Measurements from ENCODE around the gene ZNF366.

ZNF366 gene

GRCh38 chr5:72550595-72550994 is 43.4 kb upstream of the ZNF366 start:
- H3K4me1 ChIP-seq: no peaks in the 10 kb centered on the region
- no peaks in the 10 kb centered on the region for H3K9me3 ChIP-seq
- DNase-seq: no peak
- no peak for TF ChIP-seq CTCF (IDR thresholded peaks at IDR 0.05; ENCODE audit: low read depth, low read length)
- no peak overlapping the region for H3K4me3 ChIP-seq (ENCODE audit: low read depth, low read length)
- no peaks in the 10 kb centered on the region for H3K36me3 ChIP-seq
- no peaks in the 10 kb centered on the region for H3K27me3 ChIP-seq

GRCh38 chr5:72543811-72544210 is 36.6 kb upstream of the ZNF366 start:
- Histone ChIP-seq H3K4me3 (ENCODE audit: low read depth, low read length) (no peak overlapping the region), H3K36me3 (no peaks in the 10 kb centered on the region), H3K9me3 (no peaks in the 10 kb centered on the region), H3K4me1 (peaks cover 11% of the 10 kb centered on the region), H3K27me3 (no peaks in the 10 kb centered on the region)
- no peak for DNase-seq
- no peak for TF ChIP-seq CTCF (IDR thresholded peaks at IDR 0.05; ENCODE audit: low read depth, low read length)

- no peak overlapping the region for H3K4me3 ChIP-seq (ENCODE audit: low read depth, low read length)
- peaks cover 11% of the 10 kb centered on the region for H3K4me1 ChIP-seq
- TF ChIP-seq CTCF (IDR thresholded peaks at IDR 0.05; ENCODE audit: low read depth, low read length): no peak
- no peaks in the 10 kb centered on the region for H3K36me3 ChIP-seq
- no peaks in the 10 kb centered on the region for H3K27me3 ChIP-seq
- H3K9me3 ChIP-seq: no peaks in the 10 kb centered on the region
- no peak for DNase-seq
These were observed 36.2 kb upstream of the ZNF366 start for GRCh38 chr5:72543365-72543764.

GRCh38 chr5:72542695-72543094 is 35.5 kb upstream of the ZNF366 start:
- DNase-seq: no peak
- Histone ChIP-seq H3K4me3 (ENCODE audit: low read depth, low read length) (no peak overlapping the region), H3K4me1 (peaks cover 11% of the 10 kb centered on the region), H3K36me3 (no peaks in the 10 kb centered on the region), H3K9me3 (no peaks in the 10 kb centered on the region), H3K27me3 (no peaks in the 10 kb centered on the region)
- no peak for TF ChIP-seq CTCF (IDR thresholded peaks at IDR 0.05; ENCODE audit: low read depth, low read length)

- H3K4me1 ChIP-seq: peaks cover 11% of the 10 kb centered on the region
- peak; percentile 56 for DNase-seq
- peak overlapping the region; percentile 34 for H3K4me3 ChIP-seq (ENCODE audit: low read depth, low read length)
- no peak for TF ChIP-seq CTCF (IDR thresholded peaks at IDR 0.05; ENCODE audit: low read depth, low read length)
- H3K36me3 ChIP-seq: no peaks in the 10 kb centered on the region
- no peaks in the 10 kb centered on the region for H3K9me3 ChIP-seq
- no peaks in the 10 kb centered on the region for H3K27me3 ChIP-seq
These were observed 34.5 kb upstream of the ZNF366 start for GRCh38 chr5:72541501-72542225.

- Histone ChIP-seq H3K9me3 (no peaks in the 10 kb centered on the region), H3K27me3 (no peaks in the 10 kb centered on the region), H3K36me3 (no peaks in the 10 kb centered on the region), H3K4me1 (peaks cover 11% of the 10 kb centered on the region), H3K4me3 (ENCODE audit: low read depth, low read length) (no peak overlapping the region; the same call in 1 of the 2 replicates)
- no peak for TF ChIP-seq CTCF (IDR thresholded peaks at IDR 0.05; ENCODE audit: low read depth, low read length)
- no peak for DNase-seq
These were observed 33.7 kb upstream of the ZNF366 start for GRCh38 chr5:72540759-72541438.

Data from BE2C (cell line).